ENCODE results near the gene SLC47A1.

- TF ChIP-seq CTCF (IDR thresholded peaks at IDR 0.05) (no peak), POLR2AphosphoS5 (IDR thresholded peaks at IDR 0.05) (no peak), POLR2A (IDR thresholded peaks at IDR 0.05) (no peak)
These were observed 16.0 kb upstream of the SLC47A1 start for GRCh38 chr17:19517699-19518098.

Data from stomach (tissue), 4 donors.